ENCODE measurements around the gene GNLY. TPM values are rescaled to one million over a fixed set of nuclear protein-coding genes. Genes with fewer than 3 reads are reported as not detected.
"Not testable (repeated sequence)": the region's sequence is repeated elsewhere in the genome, so short reads cannot be mapped to it uniquely, and the experiment has no call there.

GNLY gene
- total RNA-seq, 2 experiments from 2014 or later: 2.6 to 3.2 TPM

DNA sequence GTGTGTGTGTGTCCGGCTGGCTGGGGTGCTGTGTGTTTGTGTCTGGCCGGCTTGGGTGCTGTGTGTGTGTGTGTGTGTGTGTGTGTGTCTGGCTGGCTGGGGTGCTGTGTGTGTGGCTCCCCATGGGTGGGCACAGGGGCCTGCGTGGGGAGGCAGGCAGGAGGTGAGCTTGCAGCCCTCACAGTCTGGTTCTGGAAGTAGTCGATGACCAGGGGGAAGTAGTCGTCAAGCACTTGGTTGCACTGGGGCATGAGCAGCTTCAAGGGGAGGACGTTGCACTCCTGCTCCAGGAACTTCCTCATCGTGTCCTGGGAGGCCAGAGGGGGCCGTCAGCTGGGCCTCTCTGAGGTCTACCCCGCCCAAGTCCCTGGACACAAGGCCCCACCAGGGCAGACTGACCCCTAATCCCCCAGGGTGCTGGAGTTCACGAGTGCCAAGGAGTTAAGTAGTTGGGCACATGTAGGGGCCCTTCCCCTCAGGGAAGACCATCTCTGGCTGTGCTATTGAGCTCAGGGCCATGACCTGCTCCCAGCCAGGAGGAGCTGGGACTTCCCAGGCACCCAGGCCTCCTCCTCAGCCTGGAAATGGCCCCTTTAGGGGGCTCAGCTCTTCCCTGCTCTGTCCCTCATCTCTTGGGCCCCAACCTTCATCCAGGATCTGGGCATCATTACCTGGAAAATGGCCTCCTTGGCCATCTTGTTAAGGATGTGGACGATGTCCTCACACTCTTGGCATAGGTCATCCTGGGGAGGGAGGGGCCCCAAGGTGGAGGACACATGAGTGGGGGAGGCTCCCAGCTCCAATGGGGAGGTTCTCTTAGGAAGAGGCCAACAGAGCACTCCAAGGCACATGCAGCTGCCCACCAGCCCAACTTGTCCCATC is 27.5 kb upstream of the GNLY start:
- CTCF ChIA-PET: interaction anchor here (0.5 to 1.0 kb wide), 3 partner anchors 9 to 41 kb away, joined by 3 to 4 read pairs (median 3); no protein-coding TSS in a partner anchor
- Mint-ChIP-seq H3K9me3 (no peaks in the 10 kb centered on the region), H3K27ac (no peak overlapping the region), H3K36me3 (ENCODE audit: low read depth) (no peaks in the 10 kb centered on the region), H3K4me1 (ENCODE audit: low read depth) (no peaks in the 10 kb centered on the region), H3K4me3 (no peak overlapping the region), H3K27me3 (ENCODE audit: low read depth) (no peaks in the 10 kb centered on the region)
- intact Hi-C loops (cut with micrococcal nuclease): no loop called here
- no peak for DNase-seq

DNA sequence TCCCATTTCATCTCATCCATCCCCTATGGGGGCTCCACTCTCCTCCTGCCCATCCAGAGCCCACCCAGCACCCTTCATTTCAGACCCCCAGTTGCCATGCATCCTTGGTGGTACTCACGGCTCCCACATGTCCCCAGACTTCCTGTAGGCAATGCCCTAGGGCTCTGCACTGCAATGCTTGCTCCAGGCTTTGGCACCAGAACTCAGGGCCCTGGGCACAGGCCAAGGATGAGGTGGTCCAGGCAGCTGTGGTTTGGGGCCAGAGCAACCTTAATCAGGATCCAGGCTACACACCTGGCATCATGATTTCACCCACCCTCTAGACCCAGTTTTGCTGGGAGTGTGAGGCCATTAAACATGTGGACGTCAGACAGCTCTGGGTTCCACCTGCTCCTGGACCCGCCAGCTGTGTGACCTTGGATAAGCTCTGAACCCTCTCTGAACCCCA is 26.6 kb upstream of the GNLY start:
- no peaks in the 10 kb centered on the region for H3K36me3 Mint-ChIP-seq (ENCODE audit: low read depth)
- no peak overlapping the region for H3K4me3 Mint-ChIP-seq
- no peaks in the 10 kb centered on the region for H3K9me3 Mint-ChIP-seq
- DNase-seq: no peak
- no peaks in the 10 kb centered on the region for H3K4me1 Mint-ChIP-seq (ENCODE audit: low read depth)
- no peak overlapping the region for H3K27ac Mint-ChIP-seq
- H3K27me3 Mint-ChIP-seq (ENCODE audit: low read depth): no peaks in the 10 kb centered on the region
- CTCF ChIA-PET: no interaction called here
- intact Hi-C loops (cut with micrococcal nuclease): no loop called here

DNA sequence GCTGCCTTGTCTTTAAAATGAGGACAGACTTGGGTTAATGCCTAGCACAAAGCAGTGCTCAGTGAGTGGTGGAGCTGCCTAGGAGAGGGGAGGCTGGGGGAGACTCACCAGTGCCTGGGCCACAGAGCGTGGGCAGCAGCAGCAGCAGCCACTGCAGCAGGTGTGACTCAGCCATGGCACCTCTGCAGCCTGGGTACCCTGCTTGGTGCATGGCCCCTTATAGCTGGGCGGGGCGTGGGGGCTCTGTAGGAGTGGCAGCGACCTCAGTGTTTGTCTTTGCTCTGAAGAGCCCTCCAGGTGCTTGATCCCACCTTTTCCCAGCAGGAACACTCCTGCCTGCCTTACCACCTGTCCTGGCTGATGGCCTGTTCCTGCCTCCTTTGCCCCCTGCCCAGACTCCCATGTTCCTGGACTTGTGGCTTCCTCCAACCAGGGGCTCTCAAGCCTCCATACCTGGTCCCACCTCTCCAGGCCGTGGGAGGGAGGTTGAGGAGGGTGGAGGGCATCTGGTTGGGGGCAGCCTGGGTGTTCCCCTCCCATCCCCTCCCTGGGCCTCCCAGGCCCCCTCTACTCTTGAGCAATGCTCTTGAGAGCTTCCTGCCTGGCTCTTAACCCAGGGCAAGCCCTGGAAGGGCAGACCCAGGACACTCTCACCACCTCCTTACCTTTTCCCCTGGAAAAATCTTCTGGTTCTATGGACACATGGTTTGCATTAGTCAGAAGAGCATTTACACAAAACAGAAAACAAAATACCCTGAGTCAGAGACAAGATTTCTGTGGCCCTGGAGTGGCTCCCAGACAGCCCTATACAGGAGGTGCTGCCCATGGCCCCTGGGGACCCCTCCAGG is 25.9 kb upstream of the GNLY start, which contains the start of gene SFTPB:
Gene SFTPB (minus strand): TSS at position 191 of the 848 bp plus-strand sequence. CDS start 16 bp downstream, at position 175.
- intact Hi-C loops (cut with micrococcal nuclease): no loop called here
- no peak within 1 kb of the TSS for H3K27ac Mint-ChIP-seq
- no peak within 1 kb of the TSS for H3K4me3 Mint-ChIP-seq
- H3K9me3 Mint-ChIP-seq: no peaks in the 10 kb centered on the region
- CTCF ChIA-PET: no interaction called here
- DNase-seq: no peak
- H3K4me1 Mint-ChIP-seq (ENCODE audit: low read depth): no peaks in the 10 kb centered on the region
- H3K36me3 Mint-ChIP-seq (ENCODE audit: low read depth): no peaks in the 10 kb centered on the region
- no peaks in the 10 kb centered on the region for H3K27me3 Mint-ChIP-seq (ENCODE audit: low read depth)

DNA sequence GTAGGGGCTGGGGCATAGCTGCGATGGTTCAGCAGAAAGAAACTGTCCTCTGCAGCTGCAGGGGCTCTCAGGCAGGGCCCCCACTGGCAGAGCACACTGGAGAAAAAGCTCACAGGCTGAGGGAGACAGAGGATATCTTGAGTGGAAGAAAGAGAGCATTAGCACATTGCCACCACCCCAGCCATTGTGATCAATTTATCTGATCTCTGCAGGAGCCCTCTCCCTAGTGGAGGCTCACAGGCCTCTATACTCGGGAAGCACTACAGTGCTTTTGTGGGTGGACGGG is 25.4 kb upstream of the GNLY start:
- no peak overlapping the region for H3K4me3 Mint-ChIP-seq
- no peaks in the 10 kb centered on the region for H3K36me3 Mint-ChIP-seq (ENCODE audit: low read depth)
- H3K27me3 Mint-ChIP-seq (ENCODE audit: low read depth): no peaks in the 10 kb centered on the region
- intact Hi-C loops (cut with micrococcal nuclease): no loop called here
- no peak overlapping the region for H3K27ac Mint-ChIP-seq
- CTCF ChIA-PET: no interaction called here
- no peaks in the 10 kb centered on the region for H3K4me1 Mint-ChIP-seq (ENCODE audit: low read depth)
- DNase-seq: no peak
- no peaks in the 10 kb centered on the region for H3K9me3 Mint-ChIP-seq

DNA sequence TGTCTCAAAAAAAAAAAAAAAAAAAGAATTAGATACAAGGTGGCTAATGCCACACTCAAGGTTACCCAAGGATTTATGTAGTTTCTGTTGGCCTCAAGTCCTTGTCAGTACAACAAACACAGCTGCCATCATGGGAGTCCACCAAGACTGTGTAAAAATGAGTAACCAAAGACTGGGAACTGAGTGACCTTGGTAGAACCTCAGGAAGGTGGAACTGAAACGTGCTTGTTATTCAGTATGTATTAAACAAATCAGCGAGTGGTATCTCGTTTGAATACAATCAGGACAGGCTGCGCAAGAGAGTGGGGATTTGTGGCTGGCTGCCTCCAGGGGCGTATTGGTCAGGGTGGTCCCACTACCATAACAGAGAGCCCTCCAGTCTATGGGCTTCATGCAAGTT is 24.6 kb upstream of the GNLY start:
- CTCF ChIA-PET: no interaction called here
- H3K27me3 Mint-ChIP-seq (ENCODE audit: low read depth): no peaks in the 10 kb centered on the region

DNA sequence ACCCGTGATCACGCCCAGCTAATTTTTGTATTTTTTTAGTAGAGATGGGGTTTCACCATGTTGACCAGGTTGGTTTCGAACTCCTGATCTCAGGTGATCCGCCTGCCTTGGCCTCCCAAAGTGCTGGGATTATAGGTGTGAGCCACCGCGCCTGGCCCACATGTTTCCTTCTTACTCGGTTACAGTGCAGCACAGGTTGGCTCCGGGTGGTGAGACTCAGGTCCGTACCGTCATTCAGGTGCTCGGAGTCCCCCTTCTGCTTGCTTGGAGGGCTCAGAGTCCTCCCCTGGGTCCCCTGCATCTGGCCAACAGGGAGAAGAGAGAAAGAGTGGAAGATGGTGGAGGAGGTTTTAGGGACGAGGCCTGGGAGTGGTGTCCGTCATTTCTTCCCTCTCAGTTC is 23.7 kb upstream of the GNLY start:
- H3K4me1 Mint-ChIP-seq (ENCODE audit: low read depth); intact Hi-C loops (cut with micrococcal nuclease); H3K27ac Mint-ChIP-seq; H3K9me3 Mint-ChIP-seq; DNase-seq; H3K4me3 Mint-ChIP-seq; H3K27me3 Mint-ChIP-seq (ENCODE audit: low read depth); H3K36me3 Mint-ChIP-seq (ENCODE audit: low read depth): not testable (repeated sequence)
- CTCF ChIA-PET: interaction anchor here (1.1 kb wide), 1 partner anchor 9 kb away, joined by 4 read pairs; no protein-coding TSS in a partner anchor

More for the DNA sequence above, 24.6 kb upstream of the GNLY start:
- Mint-ChIP-seq H3K27ac (no peak overlapping the region), H3K9me3 (no peaks in the 10 kb centered on the region), H3K4me3 (no peak overlapping the region), H3K4me1 (ENCODE audit: low read depth) (no peaks in the 10 kb centered on the region), H3K36me3 (ENCODE audit: low read depth) (no peaks in the 10 kb centered on the region)
- DNase-seq: no peak
- intact Hi-C loops (cut with micrococcal nuclease): no loop called here

DNA sequence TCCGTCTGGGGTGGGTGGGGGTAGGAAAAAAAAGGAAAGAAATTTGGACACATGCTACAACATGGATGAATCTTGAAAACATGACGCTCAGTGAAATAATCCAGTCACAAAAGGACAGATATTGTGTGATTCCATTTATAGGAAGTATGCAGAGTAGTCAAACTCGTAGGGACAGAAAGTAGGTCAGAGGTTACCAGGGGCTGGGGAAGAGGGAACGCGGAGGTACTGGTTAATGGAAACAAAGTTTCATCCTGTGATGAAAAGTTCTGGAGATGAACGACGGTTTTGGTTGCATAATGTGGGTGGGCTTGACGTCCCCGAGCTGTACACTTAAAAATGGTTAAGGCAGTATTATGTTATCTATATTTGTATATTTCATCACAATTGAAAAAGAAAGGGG is 21.7 kb upstream of the GNLY start:
- no peaks in the 10 kb centered on the region for H3K27me3 Mint-ChIP-seq (ENCODE audit: low read depth)
- H3K27ac Mint-ChIP-seq: no peak overlapping the region
- no peaks in the 10 kb centered on the region for H3K4me1 Mint-ChIP-seq (ENCODE audit: low read depth)
- no peaks in the 10 kb centered on the region for H3K9me3 Mint-ChIP-seq
- H3K36me3 Mint-ChIP-seq (ENCODE audit: low read depth): no peaks in the 10 kb centered on the region
- intact Hi-C loops (cut with micrococcal nuclease): no loop called here
- no peak for DNase-seq
- CTCF ChIA-PET: no interaction called here
- H3K4me3 Mint-ChIP-seq: no peak overlapping the region

DNA sequence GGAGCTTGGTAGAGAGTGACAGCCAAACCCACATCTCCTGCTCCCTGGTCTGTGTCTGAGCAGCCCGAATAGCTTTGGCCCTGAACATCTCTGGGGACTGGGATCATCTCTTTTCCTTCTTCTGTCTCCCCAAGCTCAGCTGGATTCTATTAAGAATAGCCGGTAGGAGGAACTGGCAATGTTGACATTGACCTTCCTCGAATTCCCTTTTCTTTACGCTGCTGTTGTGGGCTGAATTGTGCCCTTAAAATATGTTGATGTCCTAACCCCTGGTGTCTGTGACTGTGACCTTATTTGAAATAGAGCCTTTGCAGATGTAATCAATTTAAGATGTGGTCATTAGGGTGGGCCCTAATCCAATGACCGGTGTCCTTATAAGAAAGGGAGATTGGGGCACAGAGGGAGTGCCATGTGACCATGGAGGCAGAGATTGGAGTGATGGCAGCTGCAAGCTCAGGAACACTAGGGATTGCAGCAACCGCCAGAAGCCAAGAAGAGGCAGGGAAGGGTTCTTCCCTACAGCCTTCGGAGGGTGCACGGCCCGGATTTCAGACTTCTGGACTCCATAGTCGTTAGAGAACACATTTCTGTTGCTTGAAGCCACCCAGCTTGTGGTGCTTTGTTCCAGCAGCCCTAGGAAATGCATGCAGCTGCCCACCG is 20.3 kb upstream of the GNLY start:
- Mint-ChIP-seq H3K27me3 (ENCODE audit: low read depth) (no peaks in the 10 kb centered on the region), H3K4me1 (ENCODE audit: low read depth) (no peaks in the 10 kb centered on the region), H3K36me3 (ENCODE audit: low read depth) (no peaks in the 10 kb centered on the region), H3K27ac (no peak overlapping the region), H3K9me3 (no peaks in the 10 kb centered on the region), H3K4me3 (no peak overlapping the region)
- CTCF ChIA-PET: interaction anchor here (0.7 to 2.0 kb wide), 3 partner anchors 34 to 501 kb away, joined by 3 to 9 read pairs (median 6); no protein-coding TSS in a partner anchor
- no peak for DNase-seq
- intact Hi-C loops (cut with micrococcal nuclease): no loop called here

DNA sequence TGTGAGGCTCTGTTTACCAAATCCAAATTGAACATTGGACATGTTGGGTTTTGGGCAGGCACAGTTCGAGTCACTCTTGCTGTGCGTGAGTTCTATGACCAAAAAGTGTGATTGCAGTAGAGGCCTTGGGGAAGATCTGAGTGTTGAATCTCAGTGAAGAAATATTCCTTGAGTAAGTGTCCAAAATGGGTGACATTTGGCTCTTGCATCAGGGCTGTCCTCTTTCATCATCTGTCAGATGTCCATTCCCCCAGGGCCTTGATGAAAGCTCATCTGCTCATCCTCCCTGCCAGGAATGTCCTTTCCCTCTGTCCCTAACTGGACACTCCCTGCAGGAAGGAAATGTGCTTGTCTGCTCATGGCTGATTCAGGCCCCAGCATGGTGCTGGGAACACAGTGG is 19.7 kb upstream of the GNLY start:
- DNase-seq: no peak
- intact Hi-C loops (cut with micrococcal nuclease): no loop called here
- no peaks in the 10 kb centered on the region for H3K4me1 Mint-ChIP-seq (ENCODE audit: low read depth)
- H3K27ac Mint-ChIP-seq: no peak overlapping the region
- no peaks in the 10 kb centered on the region for H3K27me3 Mint-ChIP-seq (ENCODE audit: low read depth)
- no peaks in the 10 kb centered on the region for H3K36me3 Mint-ChIP-seq (ENCODE audit: low read depth)
- CTCF ChIA-PET: interaction anchor here (0.7 to 2.0 kb wide), 3 partner anchors 37 to 500 kb away, joined by 3 to 9 read pairs (median 3); no protein-coding TSS in a partner anchor
- H3K9me3 Mint-ChIP-seq: no peaks in the 10 kb centered on the region
- H3K4me3 Mint-ChIP-seq: no peak overlapping the region

DNA sequence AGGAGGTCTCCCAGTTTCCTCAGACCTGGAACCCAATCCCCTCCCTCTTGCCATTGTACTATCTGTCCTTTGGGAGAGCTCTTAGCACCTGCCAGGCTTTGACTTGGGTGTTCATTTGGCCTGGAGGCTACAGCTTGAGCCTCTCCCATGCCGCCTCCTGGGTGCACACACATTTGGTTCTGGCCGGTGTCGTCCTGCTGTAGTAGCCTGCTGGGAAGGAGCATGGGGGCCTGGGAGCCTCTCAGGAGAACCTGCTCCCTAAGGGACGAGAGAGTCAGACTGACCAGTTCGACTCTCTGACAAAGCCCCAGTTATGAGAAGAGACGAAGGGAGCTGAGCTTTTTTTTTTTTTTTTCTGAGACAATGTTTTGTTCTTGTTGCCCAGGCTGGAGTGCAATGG is 18.7 kb upstream of the GNLY start:
- CTCF ChIA-PET: interaction anchor here (0.6 to 2.2 kb wide), 5 partner anchors 8 to 261 kb away, joined by 3 to 9 read pairs (median 3); no protein-coding TSS in a partner anchor
- Mint-ChIP-seq H3K4me1 (ENCODE audit: low read depth) (no peaks in the 10 kb centered on the region), H3K9me3 (no peaks in the 10 kb centered on the region), H3K36me3 (ENCODE audit: low read depth) (no peaks in the 10 kb centered on the region), H3K4me3 (no peak overlapping the region), H3K27me3 (ENCODE audit: low read depth) (no peaks in the 10 kb centered on the region), H3K27ac (no peak overlapping the region)
- no peak for DNase-seq
- intact Hi-C loops (cut with micrococcal nuclease): no loop called here

DNA sequence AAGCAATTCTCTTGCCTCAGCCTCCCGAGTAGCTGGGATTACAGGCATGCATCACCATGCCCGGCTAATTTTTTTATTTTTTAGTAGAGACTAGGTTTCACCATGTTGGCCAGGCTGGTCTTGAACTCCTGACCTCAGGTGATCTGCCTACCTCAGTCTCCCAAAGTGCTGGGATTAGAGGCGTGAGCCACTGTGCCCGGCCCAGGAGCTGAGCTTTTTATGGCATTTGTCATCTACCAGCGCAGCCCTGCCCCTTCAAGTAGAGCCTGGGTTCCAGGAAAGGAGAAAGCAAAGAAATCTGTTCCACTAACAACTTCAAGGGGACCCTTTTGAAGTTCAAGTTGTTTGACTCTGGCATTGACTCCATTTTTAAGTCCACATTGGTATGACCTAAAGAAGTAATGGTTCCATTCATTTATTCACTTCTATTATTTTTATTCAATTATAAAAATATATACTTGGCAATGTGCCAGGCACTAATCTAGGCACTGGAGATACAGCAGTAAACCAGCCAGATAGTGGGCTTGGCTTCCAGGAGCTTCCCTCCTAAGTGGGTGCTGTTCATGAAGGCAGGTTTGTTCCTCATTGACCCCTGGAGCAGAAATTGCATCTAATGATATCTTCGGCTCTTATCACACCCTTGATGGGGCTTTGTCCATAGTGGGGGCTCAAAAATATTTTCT is 18.2 kb upstream of the GNLY start:
- H3K4me1 Mint-ChIP-seq (ENCODE audit: low read depth): no peaks in the 10 kb centered on the region
- intact Hi-C loops (cut with micrococcal nuclease): no loop called here
- H3K9me3 Mint-ChIP-seq: no peaks in the 10 kb centered on the region
- no peak overlapping the region for H3K27ac Mint-ChIP-seq
- DNase-seq: no peak
- no peaks in the 10 kb centered on the region for H3K36me3 Mint-ChIP-seq (ENCODE audit: low read depth)
- no peak overlapping the region for H3K4me3 Mint-ChIP-seq
- CTCF ChIA-PET: interaction anchor here (0.6 to 2.2 kb wide), 3 partner anchors 30 to 260 kb away, joined by 3 to 6 read pairs (median 4); no protein-coding TSS in a partner anchor
- no peaks in the 10 kb centered on the region for H3K27me3 Mint-ChIP-seq (ENCODE audit: low read depth)

Data from activated naive CD4-positive, alpha-beta T cell treated with anti-CD3 and anti-CD28 coated beads for 36 hours (primary cell).